GM21390 (cell line): Measurements from ENCODE around the gene BPIFB4.
"Not testable (repeated sequence)": the region's sequence is repeated elsewhere in the genome, so short reads cannot be mapped to it uniquely, and the experiment has no call there.

Source experiments
- ATAC-seq: cut with Tn5 transposase; IDR thresholded peaks from one replicate; pipeline ENCODE4 v1.9.1; 2021; ENCODE audit not compliant: unreplicated experiment

The BPIFB4 gene

DNA sequence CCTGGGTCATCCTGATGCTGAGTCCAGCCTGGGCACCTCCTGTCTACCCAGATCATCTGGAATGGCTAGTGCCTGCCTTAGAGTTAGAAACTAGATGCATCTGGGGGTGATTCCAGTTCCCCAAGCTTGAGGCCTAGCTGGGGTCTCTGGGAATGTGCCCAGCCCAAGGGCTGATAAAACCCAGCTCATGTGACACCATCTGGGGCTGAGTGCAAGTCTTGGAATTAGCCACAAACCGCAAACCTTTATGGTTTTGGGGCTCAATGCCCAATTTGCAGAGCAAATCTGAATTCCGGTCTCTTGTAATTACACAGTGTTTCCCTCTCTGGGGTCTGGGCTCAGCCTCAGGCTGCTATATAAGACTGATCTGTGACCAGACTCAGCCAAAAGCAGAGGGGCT is at the start of gene BPIFB4:
Gene BPIFB4 (plus strand): TSS at position 385 of the 400 bp plus-strand sequence. CDS start 1,884 bp downstream, outside the sequence.
- no peak for ATAC-seq

DNA sequence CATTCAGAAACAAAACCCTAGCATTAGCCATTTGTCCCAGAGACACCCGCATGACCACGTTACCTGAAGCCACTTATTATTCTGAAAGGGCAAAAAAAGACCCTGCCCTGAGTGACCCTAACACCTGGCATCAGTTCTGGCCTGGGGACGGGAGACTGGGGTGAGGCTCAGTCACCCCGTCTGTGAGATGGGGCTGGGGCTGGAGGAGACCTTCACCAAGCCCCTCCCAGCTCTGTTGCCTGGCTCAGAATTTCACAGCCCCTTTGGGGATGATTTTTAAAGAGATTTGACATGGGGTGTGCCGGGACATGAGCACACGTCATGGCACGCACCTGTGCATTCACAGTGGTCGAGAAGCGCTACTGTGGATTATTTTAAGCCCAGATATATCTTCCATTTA is 49.4 kb upstream of the BPIFB4 start:
- ATAC-seq: no peak

DNA sequence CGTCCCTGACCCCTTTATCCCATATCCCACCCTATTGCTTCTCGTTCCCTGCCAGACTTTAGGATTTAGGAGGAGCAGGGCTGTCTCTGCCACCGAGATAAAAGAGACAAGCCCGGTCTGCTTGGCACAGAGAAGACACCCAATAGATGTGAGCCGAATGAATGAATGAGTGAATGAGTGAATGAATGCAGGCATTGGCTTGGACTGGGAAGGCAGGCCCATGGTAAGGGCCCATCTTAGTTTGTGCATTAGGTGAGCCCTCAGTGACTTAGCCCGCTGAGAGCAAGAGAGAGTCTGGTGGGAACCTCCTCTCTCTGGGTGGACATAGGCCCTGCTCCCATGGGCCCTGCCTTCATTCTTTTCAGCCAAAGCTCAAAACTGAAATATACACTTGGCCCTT is 48.9 kb upstream of the BPIFB4 start:
- ATAC-seq: no peak

DNA sequence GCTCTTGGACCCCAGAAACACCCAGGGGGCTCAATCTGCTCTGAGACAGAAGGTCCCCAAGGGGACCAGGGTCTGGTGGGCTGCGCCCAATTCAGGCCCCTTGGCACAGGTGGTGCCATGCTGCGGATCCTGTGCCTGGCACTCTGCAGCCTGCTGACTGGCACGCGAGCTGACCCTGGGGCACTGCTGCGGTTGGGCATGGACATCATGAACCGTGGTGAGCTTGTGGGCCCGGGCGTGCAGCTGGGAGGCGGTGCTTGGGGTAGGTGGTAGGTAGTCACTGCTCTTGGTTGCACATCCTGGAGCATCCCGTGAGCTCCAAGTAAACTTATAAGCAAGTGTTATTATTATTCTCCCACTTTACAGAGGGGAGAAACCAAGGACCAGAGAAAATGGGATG is 47.9 kb upstream of the BPIFB4 start, which contains the start of gene BPIFB6:
Gene BPIFB6 (plus strand): TSS at position 118 of the 400 bp plus-strand sequence. CDS start 0 bp downstream, at position 118.
- ATAC-seq: no peak

- ATAC-seq: no peak
These were observed 46.9 kb upstream of the BPIFB4 start for GRCh38 chr20:33032555-33032954.

DNA sequence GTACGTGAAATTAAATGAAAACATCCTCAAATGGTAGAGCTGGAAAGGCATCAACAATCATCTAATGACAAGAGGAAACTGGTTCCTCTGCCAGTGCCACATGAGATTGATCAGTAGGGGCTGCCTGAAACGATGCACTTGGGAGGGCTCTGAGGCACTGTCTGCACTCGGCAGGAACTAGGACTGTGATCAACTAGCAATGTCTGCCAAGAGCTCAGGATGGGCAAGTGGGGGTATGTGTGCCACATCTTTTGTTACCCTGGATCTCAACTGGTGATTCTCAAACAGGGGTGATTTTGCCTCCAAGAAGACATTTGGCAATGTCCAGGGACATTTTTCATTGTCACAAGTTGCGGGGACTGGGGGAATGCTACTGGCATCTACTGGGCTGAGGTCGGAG is 46.1 kb upstream of the BPIFB4 start:
- no peak for ATAC-seq

DNA sequence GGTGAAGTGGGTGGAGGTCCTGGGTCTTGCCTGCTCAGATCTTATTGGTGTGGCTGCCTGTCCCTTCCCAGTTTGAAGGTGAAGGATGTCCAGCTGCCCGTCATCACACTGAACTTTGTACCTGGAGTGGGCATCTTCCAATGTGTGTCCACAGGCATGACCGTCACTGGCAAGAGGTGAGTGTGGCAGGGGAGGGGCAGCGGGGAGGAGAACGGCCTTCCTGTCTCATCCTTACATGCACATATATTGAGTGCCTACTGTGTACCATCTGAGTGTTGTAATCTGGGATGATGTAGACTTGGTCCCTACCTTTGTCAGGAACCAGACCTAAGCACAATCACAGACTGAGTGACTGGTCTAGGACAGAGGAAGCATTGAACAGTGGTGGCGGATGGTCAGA is 45.3 kb upstream of the BPIFB4 start:
- no peak for ATAC-seq

DNA sequence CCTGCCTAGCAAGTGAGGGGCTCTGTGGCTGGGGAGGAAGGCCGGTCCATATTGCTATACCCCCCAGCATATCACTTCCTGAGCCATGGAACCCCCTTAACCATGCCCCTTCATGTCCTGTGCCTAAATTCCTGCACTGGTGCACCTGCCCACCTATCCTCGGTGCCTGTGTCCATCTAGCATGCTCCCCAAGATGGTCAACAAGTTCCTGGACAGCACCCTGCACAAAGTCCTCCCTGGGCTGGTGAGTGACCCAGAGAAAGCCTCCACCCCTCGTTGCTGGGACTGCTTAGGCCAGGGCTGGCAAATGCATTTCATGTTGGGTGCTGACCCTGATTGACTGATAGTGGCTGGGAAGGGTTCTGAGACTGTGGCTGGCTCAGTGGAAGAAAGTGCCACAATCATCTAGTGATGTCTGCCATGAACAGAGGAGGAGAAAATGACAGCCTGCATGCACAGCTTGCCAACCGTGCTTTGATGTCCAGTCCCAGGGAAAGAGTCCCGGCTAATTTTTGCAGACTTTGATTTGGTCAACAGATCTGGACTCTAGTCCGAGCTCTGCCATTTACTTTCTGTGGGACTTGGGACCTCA is 44.4 kb upstream of the BPIFB4 start:
- no peak for ATAC-seq

DNA sequence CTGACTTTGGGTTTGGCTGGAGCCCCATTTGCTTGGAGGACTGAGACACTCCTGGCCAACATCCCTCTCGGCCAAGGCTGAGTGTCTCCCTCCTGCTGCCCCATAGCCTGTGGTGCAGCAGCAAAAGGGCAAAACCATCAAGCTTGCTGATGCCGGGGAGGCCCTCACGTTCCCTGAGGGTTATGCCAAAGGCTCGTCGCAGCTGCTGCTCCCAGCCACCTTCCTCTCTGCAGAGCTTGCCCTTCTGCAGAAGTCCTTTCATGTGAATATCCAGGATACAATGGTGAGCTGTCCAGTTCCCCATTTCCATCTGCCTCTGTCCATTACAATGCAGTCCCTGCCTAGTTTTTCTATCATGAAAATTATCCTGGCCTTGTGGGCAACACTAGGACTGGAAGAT is 42.0 kb upstream of the BPIFB4 start:
- no peak for ATAC-seq

- ATAC-seq: no peak
These were observed 41.2 kb upstream of the BPIFB4 start for GRCh38 chr20:33038243-33038642.

DNA sequence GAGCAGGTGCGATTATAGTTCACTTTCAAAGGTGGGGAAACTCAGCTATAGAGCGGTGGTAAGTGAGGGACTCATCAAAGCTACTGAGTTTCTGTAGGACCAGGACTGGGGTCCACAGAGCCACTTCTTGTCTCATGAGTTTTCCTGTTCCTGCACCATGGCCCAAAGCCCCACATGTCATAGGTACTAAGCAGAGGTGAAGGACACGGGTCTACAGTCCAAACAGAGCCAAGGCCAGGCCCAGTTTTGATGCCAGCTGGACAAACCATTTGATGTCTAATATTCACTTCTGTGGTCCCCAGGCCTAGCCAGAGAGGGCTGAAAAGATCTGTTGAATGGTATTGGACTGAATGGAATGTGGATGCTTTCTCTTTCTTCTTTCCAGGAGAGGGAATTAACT is 37.0 kb upstream of the BPIFB4 start:
- ATAC-seq: no peak

DNA sequence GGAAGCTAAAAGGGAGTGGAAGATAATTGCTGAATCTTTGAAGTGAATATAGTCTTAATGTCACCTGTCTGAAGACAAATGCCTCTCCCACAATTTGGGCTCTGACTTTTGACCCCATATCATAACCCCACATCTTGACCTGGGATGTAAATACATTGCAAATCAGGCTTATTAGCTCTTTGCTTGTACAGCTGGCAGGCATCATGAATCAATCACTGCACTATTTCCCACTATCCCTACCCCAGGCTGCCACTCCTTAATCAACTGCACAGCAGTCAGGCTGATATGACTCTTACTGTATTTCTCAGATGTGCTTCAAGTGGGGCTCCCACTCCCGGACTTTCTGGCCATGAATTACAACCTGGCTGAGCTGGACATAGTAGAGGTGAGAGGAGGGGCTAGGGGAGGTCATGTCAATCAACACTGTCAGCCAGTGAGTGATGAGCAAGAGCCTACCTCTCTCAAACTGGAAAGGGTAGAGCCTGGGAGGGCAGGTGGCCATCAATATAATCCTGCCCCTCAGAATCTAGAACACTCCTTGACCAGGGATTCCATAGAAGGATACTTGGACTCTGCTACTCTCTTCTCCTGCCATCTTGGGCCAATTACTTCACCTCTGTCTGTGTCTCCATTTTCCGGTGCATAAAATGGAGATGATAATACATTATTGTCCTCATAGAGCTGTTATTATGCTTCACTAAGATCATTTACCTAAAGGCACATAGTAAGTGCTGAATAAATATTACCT is 36.3 kb upstream of the BPIFB4 start:
- no peak for ATAC-seq

DNA sequence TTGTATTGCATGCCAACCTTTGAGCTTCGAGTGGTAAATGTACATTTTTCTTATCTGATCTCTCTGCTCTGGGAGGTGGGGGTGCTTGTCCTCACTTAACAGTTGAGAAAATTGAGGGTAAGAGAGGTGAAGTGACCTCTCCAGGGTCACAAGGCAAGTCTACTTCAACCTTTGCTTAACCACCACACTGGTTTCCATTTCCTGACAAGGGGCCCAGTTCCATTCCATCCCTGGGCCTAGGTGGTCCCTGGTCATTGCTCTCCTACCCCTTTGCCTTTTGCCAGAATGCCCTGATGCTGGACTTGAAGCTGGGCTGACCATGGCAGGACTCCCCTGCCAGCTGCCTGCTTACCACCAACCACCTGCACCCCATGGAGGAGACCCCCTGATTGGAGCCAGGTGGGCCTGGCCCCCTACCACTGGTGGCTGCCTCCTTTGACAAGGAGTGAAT is 35.7 kb upstream of the BPIFB4 start:
- no peak for ATAC-seq

- ATAC-seq: not testable (repeated sequence)
These were observed 34.2 kb upstream of the BPIFB4 start for GRCh38 chr20:33045129-33045721.

- no peak for ATAC-seq
These were observed 33.0 kb upstream of the BPIFB4 start for GRCh38 chr20:33046412-33046811.

DNA sequence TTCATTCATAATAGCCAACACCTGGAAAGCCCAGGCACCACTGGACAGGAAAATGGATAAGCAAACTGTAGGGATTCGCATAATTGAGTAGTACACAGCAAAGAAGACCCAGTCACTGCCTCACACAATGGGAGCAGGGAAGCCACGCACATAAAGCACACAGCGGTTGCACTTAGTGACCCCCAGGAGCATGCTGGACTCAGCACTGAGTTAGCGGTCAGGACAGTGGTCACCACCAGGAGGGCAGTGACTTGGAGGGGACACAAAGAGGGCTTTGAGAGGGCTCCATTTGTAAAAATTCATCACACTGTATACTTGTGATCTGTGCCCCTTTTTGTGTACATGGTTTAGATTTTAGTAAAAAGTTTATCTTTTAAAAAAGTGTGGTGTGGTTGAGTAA is 28.1 kb upstream of the BPIFB4 start:
- ATAC-seq: no peak

GRCh38 chr20:33053291-33054106 is 25.9 kb upstream of the BPIFB4 start, which contains the start of gene BPIFB3:
TSS of gene BPIFB3 (plus strand) at chr20:33053903. CDS start at chr20:33055436, 1,533 bp downstream.
- no peak for ATAC-seq

DNA sequence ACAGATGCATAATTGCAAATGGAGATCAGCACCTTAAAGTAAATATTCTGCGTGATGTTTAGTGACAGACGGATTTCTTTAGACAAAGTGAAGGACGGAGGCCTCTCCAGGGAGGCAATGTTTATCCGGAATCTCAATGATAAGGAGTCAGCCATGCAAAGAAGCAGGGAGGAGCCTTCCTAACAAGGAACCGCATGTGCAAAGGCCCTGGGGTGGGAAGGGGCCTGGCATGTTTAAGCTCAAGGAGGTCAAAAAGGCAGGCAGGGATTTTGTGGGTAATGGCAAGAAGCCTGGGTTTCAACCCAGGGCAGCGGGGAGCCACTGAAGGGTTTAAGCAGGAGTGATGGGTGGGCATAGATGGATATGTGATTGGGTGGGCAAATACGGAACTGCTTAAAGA is 25.1 kb upstream of the BPIFB4 start:
- ATAC-seq: no peak

GRCh38 chr20:33054791-33055190 is 24.7 kb upstream of the BPIFB4 start:
- no peak for ATAC-seq

DNA sequence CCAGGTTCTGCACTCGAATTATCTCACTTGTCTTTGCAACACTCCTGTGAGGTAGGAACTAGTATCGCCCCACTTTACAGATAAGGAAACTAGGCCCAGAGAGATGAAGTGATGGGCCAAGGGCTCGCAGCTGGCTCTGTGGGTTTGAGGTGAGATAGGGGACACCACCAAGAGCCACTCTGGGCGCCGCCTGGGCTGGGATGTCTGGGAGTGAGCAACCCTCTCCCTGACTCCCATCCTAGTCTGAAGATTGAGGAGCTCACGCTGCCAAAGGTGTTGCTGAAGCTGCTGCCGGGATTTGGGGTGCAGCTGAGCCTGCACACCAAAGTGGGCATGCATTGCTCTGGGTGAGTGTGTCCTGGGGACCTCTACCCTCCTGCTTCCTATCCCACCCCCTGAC is 20.3 kb upstream of the BPIFB4 start:
- ATAC-seq: no peak

DNA sequence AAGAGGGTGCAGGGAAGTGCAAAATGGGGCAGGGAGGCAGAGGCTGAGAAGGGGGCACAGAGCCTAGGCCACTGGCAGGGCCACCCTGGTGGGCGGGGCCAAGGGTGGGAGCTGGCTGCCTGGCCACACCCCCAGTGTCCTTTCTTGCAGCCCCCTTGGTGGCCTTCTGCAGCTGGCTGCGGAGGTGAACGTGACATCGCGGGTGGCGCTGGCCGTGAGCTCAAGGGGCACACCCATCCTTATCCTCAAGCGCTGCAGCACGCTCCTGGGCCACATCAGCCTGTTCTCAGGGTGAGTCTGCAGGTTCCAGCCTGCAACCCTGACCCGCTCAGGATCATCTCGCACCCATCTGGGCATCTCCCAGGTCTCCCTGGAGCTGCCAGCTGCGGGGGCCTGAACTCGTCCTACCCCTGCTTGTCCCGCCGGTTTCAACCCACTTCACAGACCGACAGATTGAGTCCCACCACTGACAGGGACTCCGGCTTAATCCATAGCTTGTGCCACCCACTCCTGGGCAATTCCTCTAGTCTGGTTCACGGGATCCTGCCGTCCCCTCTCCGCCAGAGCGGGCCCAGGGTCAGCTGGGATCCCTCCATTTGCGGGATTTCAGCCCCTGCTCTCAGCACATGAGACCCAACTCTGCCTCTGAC is 19.6 kb upstream of the BPIFB4 start:
- ATAC-seq: no peak
